Right cardiac atrium (tissue), 5 donors: Measurements from ENCODE around the gene CDK17. TPM values are rescaled to one million over a fixed set of nuclear protein-coding genes. Genes with fewer than 3 reads are reported as not detected.
"Not testable (repeated sequence)": the region's sequence is repeated elsewhere in the genome, so short reads cannot be mapped to it uniquely, and the experiment has no call there.

Experiments used
- ATAC-seq, 2 donors: fragments of 200-7000 bp; cut with Tn5 transposase; one replicate each; pipeline versions ENCODE4 v1.8.0 to v1.9.1; 2020; ENCODE audit warnings: moderate library complexity in 2 of 2, mild to moderate bottlenecking in 1 of 2
- DNase-seq, 3 donors: peaks; one replicate each; pipeline ENCODE4 v3.0.0-alpha.2; 2020
- H3K27ac ChIP-seq: one replicate; pipeline ENCODE4 v1.5.1; 2013; ENCODE audit warnings: mild to moderate bottlenecking, low read length, control low read depth, moderate library complexity
- H3K27me3 ChIP-seq: one replicate; pipeline ENCODE4 v1.6.1; 2013; ENCODE audit not compliant: control insufficient read depth, insufficient read depth
- H3K4me1 ChIP-seq: one replicate; pipeline ENCODE4 v1.6.1; 2013; ENCODE audit warnings: low read length; ENCODE audit not compliant: control insufficient read depth, insufficient read depth
- H3K4me3 ChIP-seq: one replicate; pipeline ENCODE4 v1.5.1; 2013; ENCODE audit warnings: low read length, control low read depth
- H3K9me3 ChIP-seq: one replicate; pipeline ENCODE4 v1.6.1; 2013; ENCODE audit warnings: low read length; ENCODE audit not compliant: control insufficient read depth
- WGBS: extraction: QIAGEN DNeasy Blood & Tissue Kit; methylation state at CpG from one replicate; pipeline ENCODE4 v1.1.7; 2013; 5-methylcytosine and 5-hydroxymethylcytosine counted together
- intact Hi-C, 4 donors: fragments of 100-400 bp; cut with DNase I; formaldehyde crosslinking; loops; one replicate each; pipeline versions ENCODE4 v1.11.0 to v1.14.0; 2022 to 2023
- polyA plus RNA-seq: library from polyadenylated mRNA; stranded (reverse); fragments of 200-250 nt; gene quantifications from one replicate; pipeline ENCODE4 v1.2.3, GENCODE V29; 2013
- total RNA-seq, 4 donors: library from RNA; stranded (reverse); fragmentation: NEBNext Ultra II Directional; extraction: Animal tissue kit (Norgen Biotek cat#: 25700); gene quantifications; one replicate each; pipeline ENCODE4 v1.2.1, GENCODE V29; 2021
- donor health status: healthy with polysubstance abuse.
- donor health status: DM: no; HTN: yes; CAD: no.
- donor health status: DM: no; HTN: no; CAD: no.
- donor health status: DM: no; HTN: yes; CAD: no; lungs with severe emphysema.
- donor health status: DM: yes; HTN: yes; CAD: no.

CDK17 gene
- total and polyA plus RNA-seq, 5 donors, result 10.3 to 30.4 (median 20.0) TPM

GRCh38 chr12:96387981-96388380 is 12.3 kb downstream of the CDK17 start:
- DNase-seq, result no peak
- H3K27me3 ChIP-seq, result no peaks in the 10 kb centered on the region
- peaks cover 7% of the 10 kb centered on the region for H3K4me1 ChIP-seq
- intact Hi-C loops, result no loop called here
- H3K27ac ChIP-seq, result no peak overlapping the region
- ATAC-seq, result no peak
- no peaks in the 10 kb centered on the region for H3K9me3 ChIP-seq
- 92% methylated on average over 1 of the region's 1 CpG for WGBS
- no peak overlapping the region for H3K4me3 ChIP-seq

GRCh38 chr12:96386794-96387193 is 13.4 kb downstream of the CDK17 start:
- Histone ChIP-seq H3K4me1 (peaks cover 7% of the 10 kb centered on the region), H3K27ac (no peak overlapping the region), H3K4me3 (no peak overlapping the region), H3K27me3 (no peaks in the 10 kb centered on the region), H3K9me3 (no peaks in the 10 kb centered on the region)
- ATAC-seq, result no peak
- no peak for DNase-seq
- intact Hi-C loops, result no loop called here
- 81% methylated on average over 2 of the region's 2 CpGs for WGBS

- no peaks in the 10 kb centered on the region for H3K9me3 ChIP-seq
- intact Hi-C loops, result no loop called here
- H3K4me1 ChIP-seq, result peaks cover 9% of the 10 kb centered on the region
- no peaks in the 10 kb centered on the region for H3K27me3 ChIP-seq
- H3K27ac ChIP-seq, result no peak overlapping the region
- WGBS, result 82% methylated on average over 1 of the region's 1 CpG
- ATAC-seq, result no peak
- H3K4me3 ChIP-seq, result no peak overlapping the region
- no peak for DNase-seq
Observed at GRCh38 chr12:96383991-96384390, 16.2 kb downstream of the CDK17 start.

GRCh38 chr12:96383371-96383770 is 16.9 kb downstream of the CDK17 start:
- H3K27ac ChIP-seq, result no peak overlapping the region
- no peak for ATAC-seq
- H3K4me1 ChIP-seq, result peaks cover 9% of the 10 kb centered on the region

GRCh38 chr12:96379743-96380142 is 20.5 kb downstream of the CDK17 start:
- H3K9me3 ChIP-seq, H3K4me3 ChIP-seq, ATAC-seq, H3K27me3 ChIP-seq, H3K27ac ChIP-seq, DNase-seq, H3K4me1 ChIP-seq, intact Hi-C loops: not testable (repeated sequence)
- 97% methylated on average over 4 of the region's 4 CpGs for WGBS

More at GRCh38 chr12:96383371-96383770, 16.9 kb downstream of the CDK17 start:
- no peak overlapping the region for H3K4me3 ChIP-seq
- no peak for DNase-seq
- no peaks in the 10 kb centered on the region for H3K27me3 ChIP-seq
- no peaks in the 10 kb centered on the region for H3K9me3 ChIP-seq
- WGBS, result 83% methylated on average over 4 of the region's 4 CpGs
- intact Hi-C loops, result no loop called here

- ATAC-seq, result no peak
- no peak for DNase-seq
- Histone ChIP-seq H3K27me3 (no peaks in the 10 kb centered on the region), H3K4me3 (no peak overlapping the region), H3K27ac (no peak overlapping the region), H3K9me3 (no peaks in the 10 kb centered on the region), H3K4me1 (peaks cover 12% of the 10 kb centered on the region)
- intact Hi-C loops, result no loop called here
- 37% methylated on average over 1 of the region's 1 CpG for WGBS
Observed at GRCh38 chr12:96378319-96378718, 21.9 kb downstream of the CDK17 start.

GRCh38 chr12:96376865-96377264 is 23.4 kb downstream of the CDK17 start:
- Histone ChIP-seq H3K4me1 (peaks cover 12% of the 10 kb centered on the region), H3K27me3 (no peaks in the 10 kb centered on the region), H3K27ac (no peak overlapping the region), H3K4me3 (no peak overlapping the region), H3K9me3 (no peaks in the 10 kb centered on the region)
- DNase-seq (no peak), ATAC-seq (no peak)
- intact Hi-C loops, result no loop called here

- Histone ChIP-seq H3K27ac (no peak overlapping the region), H3K9me3 (no peaks in the 10 kb centered on the region), H3K4me3 (no peak overlapping the region), H3K4me1 (peaks cover 12% of the 10 kb centered on the region), H3K27me3 (no peaks in the 10 kb centered on the region)
- 76% methylated on average over 1 of the region's 1 CpG for WGBS
- DNase-seq, result no peak
- intact Hi-C loops, result no loop called here
- ATAC-seq, result peak; percentile 54 to 66
Observed at GRCh38 chr12:96375841-96376604, 24.2 kb downstream of the CDK17 start.

- H3K4me1 ChIP-seq, result peaks cover 10% of the 10 kb centered on the region
- DNase-seq (no peak), ATAC-seq (peak; percentile 45 to 86)
- no peak overlapping the region for H3K27ac ChIP-seq
- no peak overlapping the region for H3K4me3 ChIP-seq
- H3K9me3 ChIP-seq, result no peaks in the 10 kb centered on the region
- intact Hi-C loops, result no loop called here
- H3K27me3 ChIP-seq, result no peaks in the 10 kb centered on the region
Observed at GRCh38 chr12:96375170-96375569, 25.1 kb downstream of the CDK17 start.

- intact Hi-C loops, result no loop called here
- no peak overlapping the region for H3K4me3 ChIP-seq
- H3K4me1 ChIP-seq, result peaks cover 13% of the 10 kb centered on the region
- DNase-seq (no peak), ATAC-seq (no peak)
- no peaks in the 10 kb centered on the region for H3K9me3 ChIP-seq
- WGBS, result 46% methylated on average over 2 of the region's 2 CpGs
- H3K27me3 ChIP-seq, result no peaks in the 10 kb centered on the region
- no peak overlapping the region for H3K27ac ChIP-seq
Observed at GRCh38 chr12:96371790-96372699, 28.2 kb downstream of the CDK17 start.

- no peak for ATAC-seq
- WGBS, result 62% methylated on average over 5 of the region's 5 CpGs
- intact Hi-C loops, result no loop called here
- H3K9me3 ChIP-seq, result no peaks in the 10 kb centered on the region
- no peak for DNase-seq
- H3K4me1 ChIP-seq, result peaks cover 13% of the 10 kb centered on the region
- H3K4me3 ChIP-seq, result no peak overlapping the region
- H3K27me3 ChIP-seq, result no peaks in the 10 kb centered on the region
- no peak overlapping the region for H3K27ac ChIP-seq
Observed at GRCh38 chr12:96371138-96371789, 29.0 kb downstream of the CDK17 start.
